DLD1 (cell line): ENCODE data around the gene PDE4B.

ENCODE experiments used
- in situ Hi-C: cut with HindIII; loops from 2 replicates; pipeline ENCODE4 v1.10.0; 2017; ENCODE audit warnings: low sequenced_read_pairs

The PDE4B gene

GRCh38 chr1:66220477-66220876 lies 427.8 kb downstream of the PDE4B start:
- in situ Hi-C loops, result no loop called here

GRCh38 chr1:66223681-66224080 lies 431.0 kb downstream of the PDE4B start:
- in situ Hi-C loops, result no loop called here

- in situ Hi-C loops, result loop anchor here (25.0 kb wide), 1 partner anchor 90 kb away; no protein-coding TSS in a partner anchor
Measured at GRCh38 chr1:66226985-66227384, 434.3 kb downstream of the PDE4B start.

GRCh38 chr1:66227966-66228365 lies 435.3 kb downstream of the PDE4B start:
- in situ Hi-C loops, result loop anchor here (25.0 kb wide), 1 partner anchor 91 kb away; no protein-coding TSS in a partner anchor

GRCh38 chr1:66231217-66231616 lies 438.5 kb downstream of the PDE4B start:
- in situ Hi-C loops, result loop anchor here (25.0 kb wide), 1 partner anchor 94 kb away; no protein-coding TSS in a partner anchor

- in situ Hi-C loops, result loop anchor here (25.0 kb wide), 1 partner anchor 95 kb away; no protein-coding TSS in a partner anchor
Measured at GRCh38 chr1:66231681-66232463, 439.2 kb downstream of the PDE4B start.

- in situ Hi-C loops, result loop anchor here (25.0 kb wide), 1 partner anchor 100 kb away; no protein-coding TSS in a partner anchor
Measured at GRCh38 chr1:66237042-66237441, 444.3 kb downstream of the PDE4B start.

GRCh38 chr1:66237722-66238479 lies 445.2 kb downstream of the PDE4B start:
- in situ Hi-C loops, result loop anchor here (25.0 kb wide), 1 partner anchor 101 kb away; no protein-coding TSS in a partner anchor

GRCh38 chr1:66239834-66240233 lies 447.1 kb downstream of the PDE4B start:
- in situ Hi-C loops, result loop anchor here (10.0 to 25.0 kb wide), 2 partner anchors 103 to 195 kb away; no protein-coding TSS in a partner anchor

- in situ Hi-C loops, result loop anchor here (10.0 to 25.0 kb wide), 2 partner anchors 103 to 194 kb away; no protein-coding TSS in a partner anchor
Measured at GRCh38 chr1:66240491-66241484, 448.1 kb downstream of the PDE4B start.

GRCh38 chr1:66242646-66243547 lies 450.2 kb downstream of the PDE4B start:
- in situ Hi-C loops, result loop anchor here (10.0 to 25.0 kb wide), 2 partner anchors 106 to 192 kb away; no protein-coding TSS in a partner anchor

- in situ Hi-C loops, result loop anchor here (10.0 to 25.0 kb wide), 2 partner anchors 106 to 191 kb away; no protein-coding TSS in a partner anchor
Measured at GRCh38 chr1:66243548-66244130, 450.9 kb downstream of the PDE4B start.

GRCh38 chr1:66244429-66244828 lies 451.7 kb downstream of the PDE4B start:
- in situ Hi-C loops, result loop anchor here (10.0 to 25.0 kb wide), 2 partner anchors 107 to 190 kb away; no protein-coding TSS in a partner anchor

GRCh38 chr1:66245691-66246090 lies 453.0 kb downstream of the PDE4B start:
- in situ Hi-C loops, result loop anchor here (10.0 to 25.0 kb wide), 2 partner anchors 108 to 189 kb away; no protein-coding TSS in a partner anchor

GRCh38 chr1:66246351-66247269 lies 453.9 kb downstream of the PDE4B start:
- in situ Hi-C loops, result loop anchor here (10.0 to 25.0 kb wide), 2 partner anchors 109 to 188 kb away; no protein-coding TSS in a partner anchor

GRCh38 chr1:66247415-66248208 lies 454.9 kb downstream of the PDE4B start:
- in situ Hi-C loops, result loop anchor here (10.0 to 25.0 kb wide), 2 partner anchors 110 to 187 kb away; no protein-coding TSS in a partner anchor
